ENCODE results near the gene RBM44. TPM values are rescaled to one million over a fixed set of nuclear protein-coding genes. Genes with fewer than 3 reads are reported as not detected.

Gene RBM44
- total and polyA plus RNA-seq, 3 donors from 2014 or later: 15.0 to 23.4 (median 21.1) TPM

DNA sequence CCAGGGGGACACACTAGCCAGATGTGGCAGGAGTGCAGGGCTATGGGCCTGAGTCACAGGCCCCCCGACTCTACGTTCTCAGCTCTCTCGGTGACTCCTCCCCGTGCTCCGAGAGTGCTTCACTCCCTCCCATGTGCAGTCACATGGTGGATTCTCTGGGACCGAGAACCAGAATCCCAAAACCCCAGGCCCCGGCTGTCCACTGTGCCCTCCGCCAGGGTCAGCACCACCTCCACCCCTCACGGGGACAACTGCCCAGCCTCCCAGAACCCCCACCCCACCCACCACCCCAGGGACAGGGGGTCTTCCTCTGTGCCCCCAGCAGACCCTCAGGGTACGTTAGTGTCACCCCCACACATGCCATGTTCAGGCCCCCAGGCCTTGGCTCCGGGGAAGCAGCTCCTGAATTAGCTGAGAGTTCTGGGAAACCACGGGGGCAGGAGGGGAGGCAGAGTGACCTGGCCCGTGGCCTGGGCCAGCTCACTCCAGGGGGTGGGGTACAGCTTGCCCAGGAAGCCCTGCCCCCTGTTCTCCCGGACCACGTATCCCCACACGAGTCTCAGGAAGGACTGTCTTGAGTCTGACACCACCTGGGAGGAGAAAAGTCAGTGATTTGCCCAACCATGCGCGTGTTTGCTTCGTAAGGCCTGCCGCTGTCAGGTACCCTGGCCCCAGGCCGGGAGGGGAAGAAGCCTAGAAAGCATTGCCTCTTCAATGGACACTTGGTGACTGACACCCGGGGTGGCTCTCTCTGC, 65.3 kb downstream of the RBM44 start:
- no peak overlapping the region for H3K4me3 ChIP-seq
- no peak for TF ChIP-seq POLR2A (IDR thresholded peaks at IDR 0.05)
- TF ChIP-seq, protein P1, sequence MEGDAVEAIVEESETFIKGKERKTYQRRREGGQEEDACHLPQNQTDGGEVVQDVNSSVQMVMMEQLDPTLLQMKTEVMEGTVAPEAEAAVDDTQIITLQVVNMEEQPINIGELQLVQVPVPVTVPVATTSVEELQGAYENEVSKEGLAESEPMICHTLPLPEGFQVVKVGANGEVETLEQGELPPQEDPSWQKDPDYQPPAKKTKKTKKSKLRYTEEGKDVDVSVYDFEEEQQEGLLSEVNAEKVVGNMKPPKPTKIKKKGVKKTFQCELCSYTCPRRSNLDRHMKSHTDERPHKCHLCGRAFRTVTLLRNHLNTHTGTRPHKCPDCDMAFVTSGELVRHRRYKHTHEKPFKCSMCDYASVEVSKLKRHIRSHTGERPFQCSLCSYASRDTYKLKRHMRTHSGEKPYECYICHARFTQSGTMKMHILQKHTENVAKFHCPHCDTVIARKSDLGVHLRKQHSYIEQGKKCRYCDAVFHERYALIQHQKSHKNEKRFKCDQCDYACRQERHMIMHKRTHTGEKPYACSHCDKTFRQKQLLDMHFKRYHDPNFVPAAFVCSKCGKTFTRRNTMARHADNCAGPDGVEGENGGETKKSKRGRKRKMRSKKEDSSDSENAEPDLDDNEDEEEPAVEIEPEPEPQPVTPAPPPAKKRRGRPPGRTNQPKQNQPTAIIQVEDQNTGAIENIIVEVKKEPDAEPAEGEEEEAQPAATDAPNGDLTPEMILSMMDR (IDR thresholded peaks at IDR 0.05): no peak

DNA sequence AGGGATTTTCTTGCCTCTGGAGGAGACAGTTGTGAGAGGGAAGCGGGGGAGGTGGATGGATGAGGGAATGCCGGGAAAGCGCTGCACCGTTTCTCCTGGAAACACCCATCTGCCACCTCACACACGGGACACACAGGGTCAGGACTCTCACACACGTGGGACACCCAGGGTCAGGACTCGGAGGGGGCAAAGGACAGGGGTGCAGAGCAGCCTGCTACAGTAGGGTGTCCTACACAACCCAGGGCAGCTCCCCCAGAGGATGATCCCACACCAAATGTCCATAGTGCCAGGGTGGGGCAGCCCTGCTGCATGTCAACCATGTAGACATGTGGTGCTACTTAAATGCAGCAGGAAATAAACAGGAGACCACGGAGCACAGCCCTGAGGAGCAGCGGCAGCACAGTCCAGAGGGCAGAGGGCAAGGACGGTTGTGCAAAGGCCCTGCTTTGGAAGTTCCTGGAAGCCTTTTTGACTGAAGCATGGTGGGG, 65.9 kb downstream of the RBM44 start:
- TF ChIP-seq, protein P1 (IDR thresholded peaks at IDR 0.05): no peak
- no peak for TF ChIP-seq POLR2A (IDR thresholded peaks at IDR 0.05)
- 73 to 86% methylated on average over 8 to 10 of the region's 10 CpGs for WGBS, 2 donors
- H3K4me3 ChIP-seq: no peak overlapping the region

More for the DNA sequence above, 65.3 kb downstream of the RBM44 start:
- H3K27me3 ChIP-seq: no peaks in the 10 kb centered on the region
- no peaks in the 10 kb centered on the region for H3K9me3 ChIP-seq
- H3K36me3 ChIP-seq (ENCODE audit: low read depth, missing control alignments): no peaks in the 10 kb centered on the region
- intact Hi-C loops (cut with DNase I; ENCODE audit: low total_unique reads): no loop called here
- no peak overlapping the region for H3K27ac ChIP-seq
- H3K4me1 ChIP-seq: peaks cover 6% of the 10 kb centered on the region
- no peak for DNase-seq
- WGBS, 2 donors: 79 to 86% methylated on average over 13 to 22 of the region's 22 CpGs

DNA sequence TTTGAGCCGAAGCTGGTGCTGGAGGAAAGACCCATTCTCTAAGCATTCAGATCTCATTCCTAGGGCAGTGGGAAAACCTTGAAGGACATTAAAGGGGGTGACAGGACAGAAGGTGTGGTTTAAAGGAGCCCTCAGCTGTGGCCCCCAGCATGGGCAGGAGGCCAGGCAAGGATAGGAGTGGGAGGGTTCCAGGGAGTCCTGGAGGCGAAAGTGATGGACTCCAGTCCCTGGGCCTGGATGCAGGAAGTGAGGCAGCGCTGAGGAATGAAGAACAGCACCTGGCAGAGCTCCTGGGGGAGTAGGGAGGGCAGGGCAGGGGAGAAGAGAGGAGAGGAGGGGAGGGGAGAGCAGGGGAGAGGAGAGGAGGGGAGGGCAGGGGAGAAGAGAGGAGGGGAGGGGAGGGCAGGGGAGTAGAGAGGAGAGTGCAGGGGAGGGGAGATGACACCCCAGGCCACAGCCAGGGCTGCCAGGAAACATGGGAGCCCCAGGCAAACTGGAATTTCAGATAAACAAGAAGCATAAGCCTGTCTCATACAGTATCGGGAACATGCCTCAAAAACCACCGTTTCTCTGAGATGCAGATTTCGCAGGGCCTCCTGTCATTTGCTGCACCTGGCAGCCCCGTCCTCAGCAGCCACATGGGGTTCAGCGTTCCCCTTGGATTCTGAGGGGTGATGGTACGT, 66.5 kb downstream of the RBM44 start:
- H3K36me3 ChIP-seq (ENCODE audit: low read depth, missing control alignments): no peaks in the 10 kb centered on the region
- no peak overlapping the region for H3K27ac ChIP-seq
- peaks cover 3% of the 10 kb centered on the region for H3K4me1 ChIP-seq
- 80 to 82% methylated on average over 9 of the region's 9 CpGs for WGBS, 2 donors
- DNase-seq: no peak
- intact Hi-C loops (cut with DNase I; ENCODE audit: low total_unique reads): no loop called here
- TF ChIP-seq, protein P1 (IDR thresholded peaks at IDR 0.05): no peak
- no peak for TF ChIP-seq POLR2A (IDR thresholded peaks at IDR 0.05)
- H3K27me3 ChIP-seq: no peaks in the 10 kb centered on the region
- no peaks in the 10 kb centered on the region for H3K9me3 ChIP-seq
- H3K4me3 ChIP-seq: no peak overlapping the region

More for the DNA sequence above, 65.9 kb downstream of the RBM44 start:
- no peaks in the 10 kb centered on the region for H3K27me3 ChIP-seq
- DNase-seq: no peak
- intact Hi-C loops (cut with DNase I; ENCODE audit: low total_unique reads): no loop called here
- H3K27ac ChIP-seq: no peak overlapping the region
- H3K36me3 ChIP-seq (ENCODE audit: low read depth, missing control alignments): no peaks in the 10 kb centered on the region
- H3K9me3 ChIP-seq: no peaks in the 10 kb centered on the region
- H3K4me1 ChIP-seq: peaks cover 3% of the 10 kb centered on the region

DNA sequence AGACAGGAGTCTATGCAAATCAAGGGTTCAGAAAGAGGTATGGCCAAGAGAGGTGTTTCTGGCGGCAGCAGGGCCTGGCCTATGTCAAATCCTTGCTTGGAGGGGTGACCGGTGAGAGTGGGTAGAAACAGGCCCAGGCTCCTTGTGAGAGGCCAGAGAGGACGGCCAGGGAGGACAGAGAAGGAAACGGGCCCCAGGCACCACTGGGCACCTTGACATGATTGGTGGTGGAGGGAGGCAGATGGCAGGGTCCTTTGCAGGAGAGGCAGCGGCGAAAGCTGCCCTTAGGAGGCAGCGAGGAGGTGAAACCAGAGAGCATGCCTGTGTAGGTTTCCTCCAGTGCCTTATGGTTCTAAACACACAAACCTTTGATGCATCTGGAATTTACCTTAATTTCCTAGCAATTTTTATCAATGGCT, 67.1 kb downstream of the RBM44 start:
- DNase-seq: no peak
- Histone ChIP-seq H3K36me3 (ENCODE audit: low read depth, missing control alignments) (no peaks in the 10 kb centered on the region), H3K9me3 (no peaks in the 10 kb centered on the region), H3K4me1 (peaks cover under 1% of the 10 kb centered on the region), H3K4me3 (no peak overlapping the region), H3K27me3 (no peaks in the 10 kb centered on the region), H3K27ac (no peak overlapping the region)
- TF ChIP-seq, protein P1 (IDR thresholded peaks at IDR 0.05): no peak
- TF ChIP-seq POLR2A (IDR thresholded peaks at IDR 0.05): no peak
- intact Hi-C loops (cut with DNase I; ENCODE audit: low total_unique reads): no loop called here
- WGBS, 2 donors: 94 to 96% methylated on average over 7 of the region's 7 CpGs

Measured in testis (tissue), 3 donors.